ENCODE data around the gene LYPD3. TPM values are rescaled to one million over a fixed set of nuclear protein-coding genes. Genes with fewer than 3 reads are reported as not detected.

LYPD3 gene
- total RNA-seq, 2 experiments from 2014 or later, result not detected

GRCh38 chr19:43439709-43440063 is 25.7 kb downstream of the LYPD3 start:
- no peak overlapping the region for H3K27ac ChIP-seq (ENCODE audit: low read depth, low read length, poor library complexity, severe bottlenecking)
- ChIA-PET CTCF (ENCODE audit: unreplicated experiment) (no interaction called here), POLR2A (no interaction called here)
- H2AFZ ChIP-seq (ENCODE audit: low read length), result no peak overlapping the region
- H3K4me2 ChIP-seq (ENCODE audit: low read length), result no peak overlapping the region
- TF ChIP-seq CTCF (conservative IDR thresholded peaks at IDR 0.05; ENCODE audit: low read length) (no peak), EZH2phosphoT487 (IDR thresholded peaks at IDR 0.05; ENCODE audit: borderline replicate concordance, low read depth, low read length) (no peak)
- intact Hi-C loops (cut with micrococcal nuclease; ENCODE audit: unreplicated experiment), result loop anchor here (10.0 kb wide), 1 partner anchor 155 kb away; the partner anchor contains the start of genes IRGQ and ZNF576
- no peaks in the 10 kb centered on the region for H3K9me2 ChIP-seq (ENCODE audit: insufficient read depth, low read length)
- peaks cover 7% of the 10 kb centered on the region for H3K4me1 ChIP-seq (ENCODE audit: insufficient read depth, low read length, poor library complexity, severe bottlenecking)
- DNase-seq (ENCODE audit: low spot score), result no peak
- H4K20me1 ChIP-seq (ENCODE audit: insufficient read depth, low read length), result no peaks in the 10 kb centered on the region
- no peaks in the 10 kb centered on the region for H3K9me3 ChIP-seq (ENCODE audit: low read length)
- no peaks in the 10 kb centered on the region for H3K36me3 ChIP-seq (ENCODE audit: insufficient read depth, low read length)
- no TSS peak for BruUV-seq (replicated peaks)
- H3K4me3 ChIP-seq (ENCODE audit: low read depth, low read length, poor library complexity, severe bottlenecking), result no peak overlapping the region
- no peaks in the 10 kb centered on the region for H3K79me2 ChIP-seq (ENCODE audit: insufficient read depth, low read depth, low read length)

DNA sequence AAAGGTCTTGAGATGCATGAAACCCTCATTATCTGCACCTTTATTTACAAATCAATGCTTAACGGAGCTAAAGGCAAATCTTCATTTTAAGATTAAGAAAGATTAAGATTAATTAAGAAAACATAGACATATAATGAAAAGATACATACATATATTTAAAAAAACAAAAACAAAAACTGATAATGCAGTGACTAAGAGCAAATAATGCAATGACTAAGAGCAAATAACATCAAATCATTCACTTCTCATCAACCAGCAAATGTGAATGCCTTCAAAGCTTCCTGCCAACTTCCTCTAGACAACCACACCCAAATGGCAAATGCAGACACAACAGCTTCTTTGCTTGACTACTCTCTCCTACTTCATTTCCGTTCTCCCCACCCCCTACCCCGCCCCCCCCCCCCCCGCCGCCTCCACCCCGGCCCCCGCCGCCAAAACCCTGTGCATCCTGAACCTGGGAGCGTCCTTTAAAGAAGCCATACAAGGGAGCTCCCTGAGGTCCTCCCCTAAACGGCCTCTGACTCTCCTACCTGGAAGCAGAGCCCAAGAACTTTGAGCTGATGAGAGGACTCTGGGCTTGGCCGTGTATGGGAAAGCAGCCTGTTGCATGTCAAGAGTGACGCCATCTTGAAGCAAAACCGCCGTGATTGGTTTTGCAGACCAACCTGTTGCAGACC is 26.2 kb downstream of the LYPD3 start:
- H3K36me3 ChIP-seq (ENCODE audit: insufficient read depth, low read length), result no peaks in the 10 kb centered on the region
- no peak for TF ChIP-seq EZH2phosphoT487 (IDR thresholded peaks at IDR 0.05; ENCODE audit: borderline replicate concordance, low read depth, low read length)
- BruUV-seq (replicated peaks), result no TSS peak
- H3K4me1 ChIP-seq (ENCODE audit: insufficient read depth, low read length, poor library complexity, severe bottlenecking), result peaks cover 7% of the 10 kb centered on the region
- H3K4me2 ChIP-seq (ENCODE audit: low read length), result peak overlapping the region; percentile 18; the same call in 1 of the 2 replicates
- H2AFZ ChIP-seq (ENCODE audit: low read length), result no peak overlapping the region
- peak; percentile 13 for DNase-seq (ENCODE audit: low spot score)
- no peak overlapping the region for H3K4me3 ChIP-seq (ENCODE audit: low read depth, low read length, poor library complexity, severe bottlenecking)
- H3K9me2 ChIP-seq (ENCODE audit: insufficient read depth, low read length), result no peaks in the 10 kb centered on the region
- no peaks in the 10 kb centered on the region for H3K9me3 ChIP-seq (ENCODE audit: low read length)
- intact Hi-C loops (cut with micrococcal nuclease; ENCODE audit: unreplicated experiment), result no loop called here
- H3K79me2 ChIP-seq (ENCODE audit: insufficient read depth, low read depth, low read length), result no peaks in the 10 kb centered on the region
- CTCF ChIA-PET (ENCODE audit: unreplicated experiment), result no interaction called here
- H4K20me1 ChIP-seq (ENCODE audit: insufficient read depth, low read length), result no peaks in the 10 kb centered on the region
- no peak overlapping the region for H3K27ac ChIP-seq (ENCODE audit: low read depth, low read length, poor library complexity, severe bottlenecking)
- POLR2A ChIA-PET, result interaction anchor here (0.6 kb wide), 1 partner anchor 144 kb away, joined by 6 read pairs; no protein-coding TSS in a partner anchor

- H3K4me3 ChIP-seq (ENCODE audit: low read depth, low read length, poor library complexity, severe bottlenecking), result no peak overlapping the region
- BruUV-seq (replicated peaks), result no TSS peak
These were observed 26.9 kb downstream of the LYPD3 start for GRCh38 chr19:43438291-43439031.

More at GRCh38 chr19:43438291-43439031, 26.9 kb downstream of the LYPD3 start:
- DNase-seq (ENCODE audit: low spot score), result no peak
- no peak overlapping the region for H2AFZ ChIP-seq (ENCODE audit: low read length)
- no peaks in the 10 kb centered on the region for H3K36me3 ChIP-seq (ENCODE audit: insufficient read depth, low read length)
- no peak overlapping the region for H3K27ac ChIP-seq (ENCODE audit: low read depth, low read length, poor library complexity, severe bottlenecking)
- POLR2A ChIA-PET, result interaction anchor here (0.6 kb wide), 1 partner anchor 145 kb away, joined by 6 read pairs; no protein-coding TSS in a partner anchor
- no peaks in the 10 kb centered on the region for H3K9me2 ChIP-seq (ENCODE audit: insufficient read depth, low read length)
- TF ChIP-seq EZH2phosphoT487 (IDR thresholded peaks at IDR 0.05; ENCODE audit: borderline replicate concordance, low read depth, low read length), result no peak
- no peak for TF ChIP-seq CTCF (conservative IDR thresholded peaks at IDR 0.05; ENCODE audit: low read length)
- H3K4me2 ChIP-seq (ENCODE audit: low read length), result peak overlapping the region; percentile 18; the same call in 1 of the 2 replicates
- H3K79me2 ChIP-seq (ENCODE audit: insufficient read depth, low read depth, low read length), result no peaks in the 10 kb centered on the region
- no peaks in the 10 kb centered on the region for H4K20me1 ChIP-seq (ENCODE audit: insufficient read depth, low read length)
- intact Hi-C loops (cut with micrococcal nuclease; ENCODE audit: unreplicated experiment), result no loop called here
- H3K9me3 ChIP-seq (ENCODE audit: low read length), result no peaks in the 10 kb centered on the region
- peaks cover 7% of the 10 kb centered on the region for H3K4me1 ChIP-seq (ENCODE audit: insufficient read depth, low read length, poor library complexity, severe bottlenecking)
- CTCF ChIA-PET (ENCODE audit: unreplicated experiment), result no interaction called here

Data from OCI-LY7 (cell line).